ENCODE data around the gene YWHAQ. TPM values are rescaled to one million over a fixed set of nuclear protein-coding genes. Genes with fewer than 3 reads are reported as not detected.

Gene YWHAQ
- polyA plus RNA-seq, 1 of the 3 experiments (the other 2 are of a cell fraction), result 240 TPM

GRCh38 chr2:9593925-9594324, 36.9 kb downstream of the YWHAQ start:
- H3K9me3 ChIP-seq, result 0 out of 2 replicates have a peak, but pooled peaks cover 9% of the 10 kb centered on the region
- peaks cover 98% of the 10 kb centered on the region for H4K20me1 ChIP-seq (ENCODE audit: insufficient read depth)
- H3K27me3 ChIP-seq (ENCODE audit: insufficient read depth), result no peaks in the 10 kb centered on the region
- peaks cover 0 to 16% of the 10 kb centered on the region in 2 experiments; a peak in 2 of 4 replicates for H3K4me1 ChIP-seq (ENCODE audit: control insufficient read depth in 1 of 2, insufficient read depth in 2 of 2, low read depth in 1 of 2, low read length in 1 of 2)
- H3K4me3 ChIP-seq (ENCODE audit: low read depth in 2 of 2, low read length in 1 of 2), result no peak overlapping the region
- WGBS (ENCODE audit: low lambda C conversion rate), result 95% methylated on average over 4 of the region's 4 CpGs
- ChIA-PET POLR2A (interaction anchor here (1.5 kb wide), 1 partner anchor 37 kb away, joined by 6 read pairs; the partner anchor contains the start of gene YWHAQ), CTCF (no interaction called here)
- no peaks in the 10 kb centered on the region for H3K9me2 ChIP-seq
- peaks cover 63% of the 10 kb centered on the region for H3F3A ChIP-seq (replicated peaks; ENCODE audit: insufficient read depth)
- TF ChIP-seq POLR2AphosphoS5 (IDR thresholded peaks at IDR 0.05; ENCODE audit: low read depth, low read length) (no peak), FOXM1 (IDR thresholded peaks at IDR 0.05; ENCODE audit: low read depth) (no peak), TAF1 (IDR thresholded peaks at IDR 0.05; ENCODE audit: borderline replicate concordance, low read depth, low read length) (no peak), FOXJ3 (CRISPR knock-in tag; IDR thresholded peaks at IDR 0.05) (no peak), SIN3A (IDR thresholded peaks at IDR 0.05; ENCODE audit: borderline replicate concordance, low read depth, low read length) (no peak), MAX (IDR thresholded peaks at IDR 0.05; ENCODE audit: low read depth) (no peak), ELF1 (IDR thresholded peaks at IDR 0.05) (no peak), RXRA (IDR thresholded peaks at IDR 0.05; ENCODE audit: borderline replicate concordance, low read depth) (no peak), MXI1 (IDR thresholded peaks at IDR 0.05; ENCODE audit: low read depth, low read length) (no peak), RAD21 (IDR thresholded peaks at IDR 0.05; ENCODE audit: low read length) (no peak)
- peak overlapping the region in 1 of 2 experiments; percentile 65; a peak in 2 of 4 replicates for H3K27ac ChIP-seq (ENCODE audit: low read depth in 2 of 2, low read length in 1 of 2)
- no peak overlapping the region for H2AFZ ChIP-seq (ENCODE audit: low read depth)
- peaks cover 33 to 77% of the 10 kb centered on the region in 2 experiments for H3K36me3 ChIP-seq (replicated peaks in 1 of 2; ENCODE audit: control insufficient read depth in 1 of 2, insufficient read depth in 2 of 2, low read length in 1 of 2)
- no peak for DNase-seq
- H3K9ac ChIP-seq, result no peak overlapping the region
- no peak overlapping the region for H3K4me2 ChIP-seq
- H3K79me2 ChIP-seq (ENCODE audit: insufficient read depth), result peaks cover 100% of the 10 kb centered on the region

- Histone ChIP-seq H3K4me1 (ENCODE audit: control insufficient read depth in 1 of 2, insufficient read depth in 2 of 2, low read depth in 1 of 2, low read length in 1 of 2) (peaks cover 0 to 16% of the 10 kb centered on the region in 2 experiments; a peak in 2 of 4 replicates), H4K20me1 (ENCODE audit: insufficient read depth) (peaks cover 98% of the 10 kb centered on the region), H3K36me3 (replicated peaks in 1 of 2; ENCODE audit: control insufficient read depth in 1 of 2, insufficient read depth in 2 of 2, low read length in 1 of 2) (peaks cover 30 to 78% of the 10 kb centered on the region in 2 experiments), H3K9ac (no peak overlapping the region), H3K4me3 (ENCODE audit: low read depth in 2 of 2, low read length in 1 of 2) (no peak overlapping the region), H3K4me2 (no peak overlapping the region), H3F3A (replicated peaks; ENCODE audit: insufficient read depth) (peaks cover 67% of the 10 kb centered on the region), H3K27ac (ENCODE audit: low read depth in 2 of 2, low read length in 1 of 2) (0 out of 4 replicates have a peak overlapping the region, but pooled peaks of 1 of the 2 experiments have one; percentile 4), H3K9me3 (no peaks in the 10 kb centered on the region), H3K79me2 (ENCODE audit: insufficient read depth) (peaks cover 100% of the 10 kb centered on the region), H3K9me2 (no peaks in the 10 kb centered on the region), H2AFZ (ENCODE audit: low read depth) (no peak overlapping the region), H3K27me3 (ENCODE audit: insufficient read depth) (no peaks in the 10 kb centered on the region)
- 84% methylated on average over 3 of the region's 3 CpGs for WGBS (ENCODE audit: low lambda C conversion rate)
- no peak for TF ChIP-seq POLR2AphosphoS5 (IDR thresholded peaks at IDR 0.05; ENCODE audit: low read depth, low read length)
- TF ChIP-seq CHD2 (IDR thresholded peaks at IDR 0.05; ENCODE audit: low read length, partially characterized antibody), result no peak
- TF ChIP-seq ZBTB33 (IDR thresholded peaks at IDR 0.05; ENCODE audit: borderline replicate concordance, low read depth), result no peak
- no peak for TF ChIP-seq RAD21 (IDR thresholded peaks at IDR 0.05; ENCODE audit: low read length)
- TF ChIP-seq EZH2phosphoT487 (IDR thresholded peaks at IDR 0.05; ENCODE audit: borderline replicate concordance, low read depth), result no peak
- no peak for TF ChIP-seq USF2 (IDR thresholded peaks at IDR 0.05; ENCODE audit: borderline replicate concordance, low read depth, low read length)
- ChIA-PET CTCF (interaction anchor here (0.9 to 1.0 kb wide), 2 partner anchors 13 to 26 kb away, joined by 3 read pairs; no protein-coding TSS in a partner anchor), POLR2A (interaction anchor here (0.7 kb wide), 1 partner anchor 38 kb away, joined by 3 read pairs; the partner anchor contains the start of gene YWHAQ)
- DNase-seq, result no peak
These were observed 38.1 kb downstream of the YWHAQ start for GRCh38 chr2:9592699-9593098.

Data from SK-N-SH (cell line).